Measurements from ENCODE around the gene DOCK6. TPM values are rescaled to one million over a fixed set of nuclear protein-coding genes. Genes with fewer than 3 reads are reported as not detected.

Gene DOCK6
- 56.1 and 92.4 TPM in 2 replicates for total RNA-seq

DNA sequence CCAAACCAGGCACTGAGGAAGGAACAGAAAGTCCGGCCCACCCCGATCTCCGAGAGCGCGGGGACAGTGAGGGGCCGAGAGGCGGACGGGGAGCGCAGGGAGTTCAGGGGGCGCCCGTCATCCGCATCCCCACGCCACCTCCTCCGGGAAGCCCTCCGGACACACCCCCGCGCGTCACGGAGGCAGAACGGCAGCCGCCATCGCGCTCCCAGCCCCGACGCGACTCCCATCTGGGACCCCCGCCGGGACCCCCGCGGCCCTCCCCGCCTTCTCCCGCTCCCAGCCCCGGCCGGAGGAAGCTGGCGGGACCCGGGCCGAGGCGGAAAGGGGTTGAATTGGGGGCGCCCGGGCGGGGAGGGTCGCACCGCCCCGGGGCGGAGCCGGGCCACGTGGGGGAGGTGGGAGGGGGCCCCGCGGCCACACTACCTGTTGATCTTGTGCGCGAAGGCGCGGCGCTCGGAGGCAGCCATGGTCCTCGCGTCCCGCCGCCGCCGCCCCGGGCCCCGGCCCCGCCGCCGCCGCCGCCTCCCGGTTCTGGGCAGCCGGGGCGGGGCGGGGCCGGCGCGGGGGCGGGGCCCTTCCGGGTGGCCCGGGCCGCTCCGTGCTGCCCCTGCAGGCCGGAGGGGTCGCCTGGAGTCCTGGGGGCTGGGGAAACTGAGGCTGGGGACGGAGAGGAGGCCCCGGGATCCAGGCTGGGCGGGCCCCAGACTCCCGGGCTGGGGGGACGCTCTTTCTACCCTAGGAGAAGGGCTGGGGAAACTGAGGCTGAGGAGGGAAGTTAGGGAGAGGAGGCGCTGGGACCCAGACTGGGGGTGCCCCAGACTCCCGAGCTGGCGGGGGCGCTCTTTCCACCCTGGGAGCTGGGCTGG is at the start of gene DOCK6:
TSS of gene DOCK6 (minus strand) at position 554 of the 869 bp plus-strand sequence. CDS start at position 470, 84 bp downstream.
- DNase-seq (ENCODE audit: low read depth in 2 of 2), result peak in 1 of 2 donors; percentile 43

DNA sequence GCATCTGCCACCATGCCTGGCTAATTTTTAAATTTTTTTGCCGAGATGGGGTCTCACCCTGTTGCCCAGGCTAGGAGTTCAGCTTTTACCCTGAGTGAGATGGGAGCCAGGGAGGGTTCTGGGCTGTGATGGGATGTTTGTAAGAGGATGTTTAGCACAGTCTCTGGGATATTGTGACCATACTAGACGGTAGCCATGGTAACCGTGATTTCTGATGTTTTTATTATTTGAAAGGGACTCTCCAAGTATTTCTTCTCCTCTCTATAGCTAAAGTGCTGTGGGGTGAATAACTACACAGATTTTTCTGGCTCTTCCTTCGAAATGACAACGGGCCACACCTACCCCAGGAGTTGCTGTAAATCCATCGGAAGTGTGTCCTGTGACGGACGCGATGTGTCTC is 44.0 kb upstream of the DOCK6 start:
- DNase-seq (ENCODE audit: low read depth in 2 of 2), result no peak

DNA sequence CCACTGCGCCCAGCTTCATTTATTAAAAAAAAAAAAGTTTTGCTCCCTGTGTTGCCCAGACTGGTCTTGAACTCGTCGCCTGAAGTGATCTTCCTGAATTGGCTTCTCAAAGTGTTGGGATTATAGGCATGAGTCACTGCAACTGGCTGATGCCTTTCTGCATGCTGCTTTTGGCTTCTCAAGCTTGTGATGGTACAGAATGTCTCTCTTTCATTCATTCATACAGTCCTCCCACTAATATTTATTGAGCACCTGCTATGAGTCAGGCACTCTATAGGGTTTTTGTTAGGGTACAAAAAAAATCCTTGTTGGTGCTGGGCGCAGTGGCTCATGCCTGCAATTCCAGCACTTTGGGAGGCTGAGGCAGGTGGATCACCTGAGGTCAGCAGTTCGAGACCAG is 42.6 kb upstream of the DOCK6 start:
- DNase-seq (ENCODE audit: low read depth in 2 of 2), result no peak

- no peak for DNase-seq (ENCODE audit: low read depth in 2 of 2)
These were observed 38.4 kb upstream of the DOCK6 start for GRCh38 chr19:11300811-11301120.

GRCh38 chr19:11299946-11300810 is 37.9 kb upstream of the DOCK6 start:
- DNase-seq (ENCODE audit: low read depth in 2 of 2), result no peak

DNA sequence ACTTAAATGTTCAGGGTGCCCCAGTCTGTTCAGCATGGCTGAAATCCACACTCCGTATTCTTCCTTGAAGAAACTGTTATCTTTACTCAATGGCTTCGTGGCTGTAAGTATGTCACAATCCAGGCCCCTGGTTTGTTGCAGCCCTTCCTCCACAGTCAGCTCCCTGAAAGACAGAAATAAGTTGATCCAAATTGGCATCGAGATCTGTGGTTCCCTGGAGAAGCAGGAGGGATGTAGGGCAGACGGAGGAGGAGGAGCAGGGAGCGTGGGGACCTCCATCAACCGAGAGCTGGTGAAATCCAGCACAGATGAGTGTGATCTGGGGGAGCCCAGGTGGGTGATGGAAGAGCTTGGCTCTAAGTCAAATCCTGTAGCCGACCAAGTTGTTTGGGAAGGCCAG is 33.9 kb upstream of the DOCK6 start:
- no peak for DNase-seq (ENCODE audit: low read depth in 2 of 2)

- DNase-seq (ENCODE audit: low read depth in 2 of 2), result no peak
These were observed 33.4 kb upstream of the DOCK6 start, which contains the start of gene TSPAN16 for GRCh38 chr19:11295665-11296245. Gene TSPAN16 (plus strand): TSS chr19:11296160. CDS start chr19:11296298, 138 bp downstream.

- no peak for DNase-seq (ENCODE audit: low read depth in 2 of 2)
These were observed 32.9 kb upstream of the DOCK6 start for GRCh38 chr19:11295180-11295579.

DNA sequence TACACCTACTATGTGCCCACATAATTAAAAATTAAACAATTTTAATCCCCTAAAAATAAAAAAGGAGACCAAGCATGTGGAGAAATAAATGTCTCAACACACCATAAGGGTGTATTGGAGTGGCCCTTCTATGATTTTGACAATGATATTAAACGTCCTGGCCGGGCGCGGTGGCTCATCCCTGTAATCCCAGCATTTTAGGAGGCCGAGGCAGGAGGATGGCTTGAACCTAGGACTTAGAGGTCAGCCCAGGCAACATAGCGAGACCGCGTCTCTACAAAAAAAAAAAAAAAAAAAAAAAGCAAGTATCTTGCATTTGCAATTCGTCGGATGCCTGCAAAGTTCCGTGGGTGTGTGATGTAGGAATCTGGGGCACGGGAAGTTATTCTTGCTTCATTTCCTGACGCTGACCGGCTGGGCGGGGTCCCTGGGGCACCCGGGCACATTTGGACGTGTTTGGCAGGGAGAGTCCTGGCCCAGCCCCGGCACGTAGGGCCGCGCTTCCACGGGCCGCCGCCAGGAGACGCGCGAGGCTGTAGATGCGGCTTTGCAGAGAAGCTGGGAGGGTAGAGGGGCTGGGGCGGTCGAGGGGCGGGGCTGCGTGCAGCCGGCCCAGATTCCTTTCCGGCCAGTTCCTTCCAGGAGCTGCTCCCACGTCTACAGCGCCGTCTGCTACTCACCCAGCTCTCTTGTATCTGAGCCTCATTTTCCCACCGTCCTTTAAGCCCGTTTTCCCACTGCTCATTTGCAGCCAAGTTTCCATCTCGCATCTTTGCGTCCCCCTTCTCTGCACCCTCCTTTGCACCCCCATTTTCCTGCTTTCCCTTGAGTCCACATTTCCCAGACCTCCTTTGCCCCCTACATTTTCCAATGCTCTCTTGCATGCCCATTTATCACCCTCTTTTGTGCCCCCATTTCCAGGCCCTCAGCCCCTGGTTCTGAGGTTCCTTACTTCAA is 31.4 kb upstream of the DOCK6 start:
- peak; percentile 59 to 85 for DNase-seq (ENCODE audit: low read depth in 2 of 2)

- DNase-seq (ENCODE audit: low read depth in 2 of 2), result no peak
These were observed 29.7 kb upstream of the DOCK6 start for GRCh38 chr19:11291991-11292390.

DNA sequence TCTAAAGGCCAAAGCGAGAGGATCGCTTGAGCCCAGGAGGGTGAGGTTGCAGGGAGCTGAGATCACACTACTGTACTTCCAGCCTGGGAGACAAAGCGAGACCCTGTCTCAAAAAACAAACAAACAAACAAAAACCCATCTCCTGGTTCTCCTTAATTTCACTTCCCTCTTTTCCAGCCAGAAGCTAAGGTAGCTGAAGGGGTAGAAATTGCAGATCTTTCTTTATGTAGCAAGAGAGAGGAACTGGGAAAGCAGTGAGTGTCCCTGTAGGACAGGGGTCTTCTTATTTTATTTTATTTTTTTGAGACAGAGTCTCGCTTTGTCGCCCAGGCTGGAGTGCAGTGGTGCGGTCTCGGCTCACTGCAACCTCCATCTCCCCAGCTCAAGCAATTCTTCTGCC is 29.1 kb upstream of the DOCK6 start:
- DNase-seq (ENCODE audit: low read depth in 2 of 2), result no peak

GRCh38 chr19:11290256-11290655 is 27.9 kb upstream of the DOCK6 start:
- no peak for DNase-seq (ENCODE audit: low read depth in 2 of 2)

- peak in 1 of 2 donors; percentile 56 for DNase-seq (ENCODE audit: low read depth in 2 of 2)
These were observed 26.0 kb upstream of the DOCK6 start for GRCh38 chr19:11288349-11288748.

- DNase-seq (ENCODE audit: low read depth in 2 of 2), result peak; percentile 37 to 76
These were observed 24.1 kb upstream of the DOCK6 start for GRCh38 chr19:11286312-11286974.

GRCh38 chr19:11284515-11284914 is 22.2 kb upstream of the DOCK6 start:
- DNase-seq (ENCODE audit: low read depth in 2 of 2), result no peak

DNA sequence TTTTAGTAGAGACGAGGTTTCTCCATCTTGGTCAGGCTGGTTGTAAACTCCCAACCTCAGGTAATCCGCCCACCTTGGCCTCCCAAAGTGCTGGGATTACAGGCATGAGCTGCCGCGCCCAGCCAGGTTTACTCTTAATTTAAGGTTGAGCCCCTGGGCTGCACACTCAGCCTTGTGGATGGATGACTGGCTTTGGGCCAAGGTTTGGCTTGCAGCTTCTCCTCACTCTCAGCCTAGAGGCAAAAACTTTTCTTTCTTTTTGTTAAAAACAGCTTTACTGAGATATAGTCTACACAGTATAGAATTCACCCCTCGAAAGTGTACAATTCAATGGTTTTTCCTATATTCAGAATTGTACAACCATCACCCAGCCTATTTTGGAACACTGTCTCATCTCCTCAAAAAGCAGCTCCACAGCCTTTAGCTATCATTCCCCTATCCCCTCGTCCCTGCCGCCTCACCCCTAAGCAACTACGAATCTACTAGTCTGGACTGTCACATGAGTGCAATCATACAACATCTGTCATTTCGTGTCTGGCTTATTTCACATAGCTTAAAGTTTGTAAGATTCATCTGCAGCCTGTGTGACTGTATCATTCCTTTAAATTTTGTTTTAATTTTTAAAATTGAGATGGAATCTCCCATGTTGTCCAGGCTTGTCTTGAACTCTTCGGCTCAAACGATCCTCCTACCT is 19.2 kb upstream of the DOCK6 start:
- no peak for DNase-seq (ENCODE audit: low read depth in 2 of 2)

DNA sequence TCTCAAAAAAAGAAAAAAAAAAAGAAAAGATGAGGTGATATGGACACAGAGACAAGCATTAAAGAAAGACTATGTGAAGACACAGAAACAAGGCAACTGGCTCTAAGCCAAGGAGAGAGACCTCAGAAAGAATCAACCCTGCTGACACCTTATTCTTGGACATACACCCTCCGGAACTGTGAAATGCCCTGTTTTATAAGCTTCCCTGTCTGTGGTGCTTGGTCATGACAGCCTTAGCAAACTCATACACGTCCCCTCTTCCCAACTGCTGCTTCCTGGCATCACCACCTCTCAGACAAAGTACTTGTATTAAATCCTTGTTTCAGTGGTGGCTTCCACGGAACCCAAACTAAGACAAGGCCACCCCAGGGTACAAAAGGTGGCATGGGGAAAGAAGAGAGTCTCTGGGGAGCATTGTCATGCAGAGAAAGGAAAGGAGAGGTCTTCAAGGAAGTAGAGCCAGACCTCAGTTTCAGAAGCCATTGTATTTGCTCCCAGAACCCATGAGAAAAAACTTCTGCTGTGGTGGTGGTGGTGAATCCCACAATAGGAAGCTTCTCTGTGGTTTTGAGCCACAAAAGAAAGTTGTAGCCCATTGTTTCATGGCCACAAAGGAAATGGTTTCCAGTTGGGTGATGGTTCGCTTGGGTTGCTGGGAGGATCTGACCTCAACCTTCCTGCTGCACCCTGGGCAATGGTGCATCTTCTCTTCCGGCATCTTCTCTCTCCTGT is 17.3 kb upstream of the DOCK6 start:
- DNase-seq (ENCODE audit: low read depth in 2 of 2), result peak in 1 of 2 donors; percentile 48

DNA sequence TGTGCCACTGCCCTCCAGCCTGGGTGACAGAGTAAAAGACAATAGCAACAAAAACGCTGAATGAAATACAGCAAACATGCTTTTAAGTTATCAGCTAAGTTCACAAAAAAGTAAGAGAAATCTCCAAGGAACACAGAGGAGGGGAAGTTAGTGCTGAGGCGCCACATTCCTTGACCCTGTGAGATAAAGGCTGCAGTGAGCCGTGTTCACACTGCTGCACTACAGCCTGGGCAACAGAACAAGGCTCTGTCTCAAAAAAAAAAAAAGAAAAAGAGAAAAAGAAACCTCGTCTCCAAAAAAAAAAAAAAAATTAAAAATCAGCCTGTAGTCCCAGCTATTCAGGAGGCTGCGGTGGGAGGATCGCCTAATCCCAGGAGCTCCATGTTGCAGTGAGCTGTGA is 16.3 kb upstream of the DOCK6 start:
- no peak for DNase-seq (ENCODE audit: low read depth in 2 of 2)

GRCh38 chr19:11274533-11275086 is 12.3 kb upstream of the DOCK6 start:
- no peak for DNase-seq (ENCODE audit: low read depth in 2 of 2)

Measured in dermis microvascular lymphatic vessel endothelial cell (primary cell).